GM12892 (cell line): ENCODE data around the gene CTBP2.

ENCODE experiments used
- POLR2A ChIP-seq: IDR thresholded peaks from 2 replicates; pipeline ENCODE4 v1.6.1; 2011; ENCODE audit warnings: low read depth, low read length, control low read depth
- POLR2AphosphoS5 ChIP-seq: IDR thresholded peaks from 2 replicates; pipeline ENCODE4 v1.6.1; 2011; ENCODE audit warnings: low read depth, low read length, control low read depth
- TAF1 ChIP-seq: IDR thresholded peaks from 2 replicates; pipeline ENCODE4 v1.6.1; 2011; ENCODE audit warnings: low read depth, mild to moderate bottlenecking, control low read depth, low read length, borderline replicate concordance

- TF ChIP-seq POLR2AphosphoS5, result no peak
- TF ChIP-seq POLR2A, result no peak
- TF ChIP-seq TAF1, result no peak
These were observed 15.4 kb downstream of the CTBP2 start for GRCh38 chr10:125144693-125145623.
